HEK293T (cell line): ENCODE measurements around the gene CTNNA1.

ENCODE experiments used
- CTCF ChIA-PET: fragments of 350-600 bp; formaldehyde crosslinking; extraction: SDS; loops from one replicate; lab custom pipeline; 2021; ENCODE audit warnings: antibody characterized with exemption, inconsistent platforms; lab: Yijun Ruan, JAX
- POLR2A ChIA-PET: fragments of 350-600 bp; formaldehyde crosslinking; extraction: SDS; loops from one replicate; lab custom pipeline; 2020; ENCODE audit warnings: antibody characterized with exemption, inconsistent platforms; lab: Yijun Ruan, JAX
- DNase-seq: peaks from one replicate; pipeline ENCODE4 v3.0.0; 2012; ENCODE audit warnings: mixed read lengths; ENCODE audit errors: extremely low spot score
- ARNT ChIP-seq: fragments of 450-650 bp; IDR thresholded peaks from 2 replicates; pipeline ENCODE4 v1.6.1; 2017; ENCODE audit warnings: mild to moderate bottlenecking
- BHLHE40 ChIP-seq: fragments of 450-650 bp; IDR thresholded peaks from 2 replicates; pipeline ENCODE4 v1.6.1; 2016; ENCODE audit warnings: mild to moderate bottlenecking, moderate library complexity, borderline replicate concordance
- CTBP1 ChIP-seq: fragments of 450-650 bp; IDR thresholded peaks from 2 replicates; pipeline ENCODE4 v1.6.1; 2016; ENCODE audit warnings: borderline replicate concordance
- ELF4 ChIP-seq: fragments of 450-650 bp; IDR thresholded peaks from 2 replicates; pipeline ENCODE4 v1.6.1; 2017; ENCODE audit warnings: antibody characterized with exemption
- FOXA1 ChIP-seq: fragments of 450-650 bp; IDR thresholded peaks from 2 replicates; pipeline ENCODE4 v1.6.1; 2016; ENCODE audit warnings: mild to moderate bottlenecking
- FOXK2 ChIP-seq: fragments of 450-650 bp; IDR thresholded peaks from 2 replicates; pipeline ENCODE4 v1.6.1; 2016; ENCODE audit warnings: mild to moderate bottlenecking
- FOXM1 ChIP-seq: fragments of 450-650 bp; IDR thresholded peaks from 2 replicates; pipeline ENCODE4 v1.6.1; 2017; ENCODE audit warnings: mild to moderate bottlenecking, borderline replicate concordance
- HDGF ChIP-seq: fragments of 450-650 bp; IDR thresholded peaks from 2 replicates; pipeline ENCODE4 v1.6.1; 2017; ENCODE audit warnings: antibody characterized with exemption, borderline replicate concordance
- L3MBTL2 ChIP-seq: fragments of 450-650 bp; conservative IDR thresholded peaks from 2 replicates; pipeline ENCODE4 v1.6.1; 2016; ENCODE audit warnings: mild to moderate bottlenecking
- LEF1 ChIP-seq: fragments of 450-650 bp; IDR thresholded peaks from 2 replicates; pipeline ENCODE4 v1.6.1; 2017; ENCODE audit warnings: mild to moderate bottlenecking, borderline replicate concordance
- NFRKB ChIP-seq: fragments of 450-650 bp; IDR thresholded peaks from 2 replicates; pipeline ENCODE4 v1.6.1; 2016; ENCODE audit warnings: mild to moderate bottlenecking, moderate library complexity
- SP1 ChIP-seq: fragments of 450-650 bp; IDR thresholded peaks from 2 replicates; pipeline ENCODE4 v1.6.1; 2017
- SUZ12 ChIP-seq: fragments of 450-650 bp; IDR thresholded peaks from 2 replicates; pipeline ENCODE4 v1.6.1; 2016; ENCODE audit warnings: mild to moderate bottlenecking
- TARDBP ChIP-seq: fragments of 450-650 bp; IDR thresholded peaks from 2 replicates; pipeline ENCODE4 v1.6.1; 2016
- ZNF384 ChIP-seq: fragments of 450-650 bp; IDR thresholded peaks from 2 replicates; pipeline ENCODE4 v1.6.1; 2016
- TF ChIP-seq, protein P1 (sequence below): fragments of 450-650 bp; IDR thresholded peaks from 2 replicates; pipeline ENCODE4 v1.6.1; 2016

CTNNA1 gene

DNA sequence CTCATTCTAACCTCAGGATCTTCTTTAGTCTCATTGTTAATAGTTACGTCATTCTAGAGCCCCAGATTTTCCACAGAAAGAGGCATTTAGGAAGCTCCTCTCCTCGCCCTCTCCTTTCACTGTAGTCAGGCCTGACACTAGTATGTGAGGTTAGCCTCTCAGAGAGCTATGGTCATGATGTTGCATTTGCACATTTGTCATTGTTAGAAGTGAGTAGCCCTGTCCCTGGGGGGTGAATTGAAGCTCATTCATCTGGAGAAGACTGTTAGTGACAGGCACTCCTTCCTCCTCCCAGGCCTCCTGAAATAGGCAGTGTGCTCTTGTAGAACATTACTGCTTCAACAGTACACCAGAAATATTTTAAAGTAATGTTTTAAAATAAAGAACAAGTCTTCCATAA lies 148.5 kb downstream of the CTNNA1 start:
- no peak for DNase-seq
- ChIA-PET CTCF (no interaction called here), POLR2A (no interaction called here)
- TF ChIP-seq ELF4 (no peak), SP1 (no peak), HDGF (no peak), LEF1 (no peak), FOXK2 (no peak)
- TF ChIP-seq, protein P1, sequence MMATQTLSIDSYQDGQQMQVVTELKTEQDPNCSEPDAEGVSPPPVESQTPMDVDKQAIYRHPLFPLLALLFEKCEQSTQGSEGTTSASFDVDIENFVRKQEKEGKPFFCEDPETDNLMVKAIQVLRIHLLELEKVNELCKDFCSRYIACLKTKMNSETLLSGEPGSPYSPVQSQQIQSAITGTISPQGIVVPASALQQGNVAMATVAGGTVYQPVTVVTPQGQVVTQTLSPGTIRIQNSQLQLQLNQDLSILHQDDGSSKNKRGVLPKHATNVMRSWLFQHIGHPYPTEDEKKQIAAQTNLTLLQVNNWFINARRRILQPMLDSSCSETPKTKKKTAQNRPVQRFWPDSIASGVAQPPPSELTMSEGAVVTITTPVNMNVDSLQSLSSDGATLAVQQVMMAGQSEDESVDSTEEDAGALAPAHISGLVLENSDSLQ, result no peak

DNA sequence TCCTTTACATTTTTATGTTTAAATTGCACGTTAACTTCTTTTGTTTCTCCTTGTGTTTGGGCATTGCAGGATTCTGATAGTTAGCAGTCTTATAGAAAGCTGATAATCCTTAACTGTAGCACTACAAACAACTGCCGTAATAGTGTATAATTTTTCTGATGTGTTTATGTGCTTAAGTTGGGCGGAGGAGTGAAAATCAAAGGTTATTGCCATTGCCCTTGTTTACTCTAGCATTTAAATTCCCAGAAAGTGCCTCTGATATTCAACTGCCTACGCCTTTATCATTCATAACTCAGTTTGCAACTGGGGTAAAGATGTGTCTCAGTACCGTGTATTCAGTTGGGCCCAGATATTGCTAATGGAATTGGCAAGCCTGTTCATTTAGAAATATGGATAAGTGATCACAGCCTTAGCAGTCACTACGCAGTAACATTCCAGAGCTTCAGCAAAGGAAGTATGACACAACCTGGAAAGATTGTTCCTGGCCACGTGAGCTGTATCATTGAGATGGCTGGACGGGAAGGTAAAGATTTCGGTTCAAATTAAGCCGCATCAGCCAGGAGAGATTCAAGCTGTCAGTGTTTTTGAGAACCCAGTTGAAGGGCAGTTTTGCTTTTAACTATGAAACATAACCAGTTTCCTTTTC lies 150.0 kb downstream of the CTNNA1 start:
- ChIA-PET CTCF (no interaction called here), POLR2A (no interaction called here)
- DNase-seq, result no peak
- TF ChIP-seq ELF4, result no peak
- TF ChIP-seq L3MBTL2, result no peak
- TF ChIP-seq, protein P1, result no peak
- TF ChIP-seq BHLHE40, result no peak
- TF ChIP-seq LEF1, result no peak
- no peak for TF ChIP-seq FOXA1
- no peak for TF ChIP-seq FOXM1
- TF ChIP-seq FOXK2, result no peak
- TF ChIP-seq SUZ12, result no peak
- TF ChIP-seq HDGF, result no peak
- TF ChIP-seq ZNF384, result no peak
- no peak for TF ChIP-seq NFRKB
- no peak for TF ChIP-seq TARDBP
- no peak for TF ChIP-seq SP1

DNA sequence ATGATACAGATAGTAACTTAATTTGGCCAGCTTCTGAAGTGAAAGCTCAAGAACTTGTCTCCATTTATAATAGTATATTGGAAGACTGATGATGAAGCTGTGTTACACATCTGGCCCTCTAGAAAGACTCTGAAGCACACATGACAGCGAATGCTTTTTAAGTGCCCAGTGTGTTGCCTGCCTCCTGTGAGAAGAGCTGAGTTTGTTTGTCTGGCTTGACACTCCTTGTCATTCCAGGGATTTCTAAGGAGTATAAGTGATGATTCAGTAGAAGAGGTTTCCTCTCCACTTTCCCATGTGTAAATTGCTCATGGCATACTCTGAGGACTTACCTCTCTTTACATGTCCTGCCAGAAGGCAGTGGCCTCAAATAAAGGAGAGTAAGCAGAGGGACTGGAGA lies 152.3 kb downstream of the CTNNA1 start:
- DNase-seq, result no peak
- ChIA-PET POLR2A (no interaction called here), CTCF (no interaction called here)
- TF ChIP-seq TARDBP, result no peak
- TF ChIP-seq, protein P1, result no peak
- TF ChIP-seq ARNT, result no peak
- no peak for TF ChIP-seq NFRKB
- no peak for TF ChIP-seq ZNF384
- TF ChIP-seq FOXM1, result no peak
- TF ChIP-seq CTBP1, result no peak
- TF ChIP-seq BHLHE40, result no peak
- no peak for TF ChIP-seq L3MBTL2
- TF ChIP-seq FOXA1, result no peak
- no peak for TF ChIP-seq SP1
- TF ChIP-seq SUZ12, result no peak
- no peak for TF ChIP-seq HDGF
- no peak for TF ChIP-seq ELF4
- no peak for TF ChIP-seq FOXK2
- TF ChIP-seq LEF1, result no peak

DNA sequence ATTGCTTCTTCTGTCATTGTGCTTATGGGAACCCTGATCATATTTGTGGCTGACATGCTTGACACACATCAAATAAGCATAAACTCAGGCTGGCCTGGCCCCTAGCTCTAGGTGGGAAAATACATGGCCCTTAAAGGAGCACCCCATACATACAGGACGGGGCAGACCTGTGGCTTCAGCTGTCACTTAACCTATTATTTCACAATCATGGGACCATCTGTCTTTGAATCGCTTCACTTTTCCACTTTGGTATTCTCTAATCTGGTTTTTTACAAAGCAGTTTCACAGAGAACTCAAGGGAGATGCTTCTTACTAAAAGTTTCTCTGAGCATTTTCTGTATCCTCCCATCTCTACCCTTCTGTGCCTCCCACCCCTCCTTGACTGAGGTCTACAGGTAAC lies 156.5 kb downstream of the CTNNA1 start:
- POLR2A ChIA-PET, result no interaction called here
- CTCF ChIA-PET, result no interaction called here
- no peak for TF ChIP-seq LEF1
- no peak for TF ChIP-seq ELF4
- no peak for TF ChIP-seq BHLHE40
- TF ChIP-seq FOXK2, result no peak
- no peak for TF ChIP-seq SP1
- TF ChIP-seq CTBP1, result no peak
- TF ChIP-seq, protein P1, result no peak
- TF ChIP-seq ARNT, result no peak
- TF ChIP-seq SUZ12, result no peak
- TF ChIP-seq HDGF, result no peak
- DNase-seq, result no peak

DNA sequence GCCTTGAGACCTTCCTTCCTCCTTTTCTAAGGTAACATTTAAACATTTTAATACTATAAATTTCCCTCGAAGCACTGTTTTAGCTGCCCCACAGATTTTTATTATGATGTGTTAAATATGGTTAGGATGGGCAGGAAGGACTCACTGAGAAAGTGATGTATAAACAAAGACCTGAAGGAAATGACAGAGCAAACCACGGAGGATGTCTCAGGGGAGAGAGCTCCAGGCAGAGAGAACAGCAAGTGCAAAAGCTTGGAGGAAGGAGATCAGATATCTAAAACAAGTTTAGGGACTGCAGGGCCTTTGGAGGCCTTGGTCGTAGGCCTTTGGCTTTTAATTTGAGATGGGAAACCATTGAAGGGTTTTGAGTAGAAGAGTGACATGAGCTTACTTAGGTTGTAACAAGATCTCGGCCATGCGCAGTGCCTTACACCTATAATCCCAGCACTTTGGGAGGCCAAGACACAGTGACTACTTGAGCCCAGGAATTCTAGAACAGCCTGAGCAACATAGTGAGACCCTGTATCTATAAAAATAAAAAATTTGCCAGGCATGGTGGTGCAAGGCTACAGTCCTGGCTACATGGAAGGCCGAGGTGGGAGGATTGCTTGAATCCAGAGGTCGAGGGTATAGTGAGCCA lies 157.4 kb downstream of the CTNNA1 start:
- POLR2A ChIA-PET, result no interaction called here
- no peak for DNase-seq
- TF ChIP-seq FOXA1, result no peak
- CTCF ChIA-PET, result interaction anchor here (0.5 kb wide), 1 partner anchor 312 kb away, joined by 3 read pairs; no protein-coding TSS in a partner anchor

DNA sequence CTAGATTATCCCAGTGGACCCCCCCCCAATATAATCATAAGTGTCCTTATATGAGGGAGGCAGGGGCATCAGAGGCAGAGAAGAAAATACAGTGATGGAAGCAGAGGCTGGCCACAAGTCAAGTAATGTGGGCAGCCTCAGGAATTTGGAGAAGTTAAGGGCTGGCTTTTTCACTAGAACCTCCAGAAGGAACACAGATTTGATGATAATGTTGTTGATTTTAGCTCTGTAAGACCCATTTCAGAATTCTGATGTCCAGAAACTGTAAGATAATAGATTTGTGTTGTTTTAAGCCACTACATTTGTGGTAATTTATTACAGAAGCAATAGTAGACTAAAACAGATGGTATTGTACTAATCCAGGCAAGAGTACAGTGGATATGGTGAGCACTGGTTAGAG lies 158.2 kb downstream of the CTNNA1 start:
- ChIA-PET CTCF (no interaction called here), POLR2A (no interaction called here)
- TF ChIP-seq BHLHE40, result no peak
- no peak for TF ChIP-seq ARNT
- TF ChIP-seq SUZ12, result no peak
- TF ChIP-seq LEF1, result no peak
- TF ChIP-seq ZNF384, result no peak
- no peak for TF ChIP-seq SP1
- TF ChIP-seq FOXK2, result no peak
- no peak for TF ChIP-seq L3MBTL2
- TF ChIP-seq HDGF, result no peak
- no peak for TF ChIP-seq FOXA1
- no peak for TF ChIP-seq FOXM1
- TF ChIP-seq CTBP1, result no peak
- TF ChIP-seq, protein P1, result no peak
- no peak for TF ChIP-seq NFRKB
- no peak for TF ChIP-seq ELF4
- TF ChIP-seq TARDBP, result no peak
- no peak for DNase-seq
